Body of pancreas (tissue), 4 donors: ENCODE data around the gene SETD2. TPM values are rescaled to one million over a fixed set of nuclear protein-coding genes. Genes with fewer than 3 reads are reported as not detected.
"Not testable (repeated sequence)": the region's sequence is repeated elsewhere in the genome, so short reads cannot be mapped to it uniquely, and the experiment has no call there.

Source experiments
- ATAC-seq: fragments of 150-250 bp; one replicate; pipeline ENCODE4 v1.9.1; 2016
- DNase-seq, 4 donors: peaks; one replicate each; pipeline ENCODE4 v3.0.0-alpha.2; 2019
- H3K27ac ChIP-seq, 4 donors: fragments of 200-600 bp; sonication (generic); 1 replicate in 3 of 4; 2 replicates in 1 of 4; pipeline versions ENCODE4 v1.5.1 to v1.6.1; 2016 to 2019; ENCODE audit warnings: mild to moderate bottlenecking in 1 of 4, mixed read lengths in 1 of 4, moderate library complexity in 1 of 4
- H3K27me3 ChIP-seq, 2 donors: fragments of 200-600 bp; sonication (generic); one replicate each; pipeline ENCODE4 v1.6.0; 2016; ENCODE audit warnings: mild to moderate bottlenecking in 1 of 2
- H3K36me3 ChIP-seq, 2 donors: fragments of 200-600 bp; sonication (generic); replicated peaks in 1 of 2; 2 replicates each; pipeline ENCODE4 v1.5.1; 2016; ENCODE audit warnings: low read depth in 2 of 2; ENCODE audit not compliant: insufficient read depth in 1 of 2
- H3K4me1 ChIP-seq: fragments of 200-600 bp; sonication (generic); one replicate; pipeline ENCODE4 v1.6.0; 2016
- H3K4me3 ChIP-seq, 2 donors: fragments of 200-600 bp; sonication (generic); 1 replicate in 1 of 2; 2 replicates in 1 of 2; pipeline ENCODE4 v1.5.1; 2016 to 2019
- H3K9me3 ChIP-seq, 3 donors: fragments of 200-600 bp; sonication (generic); 1 replicate in 2 of 3; 2 replicates in 1 of 3; pipeline ENCODE4 v1.5.1; 2016
- POLR2A ChIP-seq, 3 donors: fragments of 450-650 bp; IDR thresholded peaks; one replicate each; pipeline ENCODE4 v1.6.1; 2016; ENCODE audit warnings: antibody characterized with exemption in 3 of 3, mild to moderate bottlenecking in 2 of 3
- whole genome bisulfite sequencing, 2 donors: methylation state at CpG; one replicate each; pipeline ENCODE4 v1.1.5; 2017; 5-methylcytosine and 5-hydroxymethylcytosine counted together
- intact Hi-C: fragments of 100-400 bp; cut with DNase I; formaldehyde crosslinking; loops from one replicate; pipeline ENCODE4 v1.15.1; 2023
- total RNA-seq, 2 donors: library from RNA; depleted of rRNA; stranded (reverse); fragments of >200 nt; gene quantifications; one replicate each; pipeline ENCODE4 v1.1.0, GENCODE V29; 2016
- TF ChIP-seq, protein P1 (sequence below), 7 experiments: fragments of 450-650 bp in 4 of 7; fragments of 200-600 bp in 3 of 7; sonication (generic) in 3 of 7; IDR thresholded peaks; one replicate each; pipeline ENCODE4 v1.5.1; 2016 to 2019; ENCODE audit warnings: antibody characterized with exemption in 7 of 7

SETD2 gene
- total RNA-seq, 2 donors from 2014 or later: 49.5 to 70.2 TPM

DNA sequence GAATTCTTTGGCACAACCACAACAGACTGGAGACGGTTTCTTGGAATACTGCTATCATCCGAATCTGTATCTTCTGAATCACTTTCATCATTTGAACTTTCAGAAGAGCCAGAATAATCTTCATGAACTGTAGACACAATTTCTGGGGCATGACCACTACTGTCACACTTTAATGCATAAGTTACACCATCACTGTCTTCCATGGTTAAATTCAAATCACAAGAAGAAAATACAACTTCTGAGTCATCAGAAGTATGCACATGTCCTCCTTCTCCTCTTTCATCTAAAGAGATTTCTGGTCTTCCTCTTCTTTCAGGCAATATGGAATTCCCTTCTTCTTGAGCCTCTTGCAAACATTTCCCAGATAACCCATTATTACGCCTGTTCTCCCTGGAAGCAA, 42.5 kb downstream of the SETD2 start:
- 87 to 90% methylated on average over 3 of the region's 3 CpGs for WGBS, 2 donors
- Histone ChIP-seq H3K36me3 (peaks cover 0 to 11% of the 10 kb centered on the region in 2 donors), H3K27ac (no peak overlapping the region), H3K9me3 (no peaks in the 10 kb centered on the region), H3K4me3 (no peak overlapping the region), H3K4me1 (no peaks in the 10 kb centered on the region), H3K27me3 (no peaks in the 10 kb centered on the region)
- no peak for TF ChIP-seq POLR2A (IDR thresholded peaks at IDR 0.05)
- TF ChIP-seq, protein P1, sequence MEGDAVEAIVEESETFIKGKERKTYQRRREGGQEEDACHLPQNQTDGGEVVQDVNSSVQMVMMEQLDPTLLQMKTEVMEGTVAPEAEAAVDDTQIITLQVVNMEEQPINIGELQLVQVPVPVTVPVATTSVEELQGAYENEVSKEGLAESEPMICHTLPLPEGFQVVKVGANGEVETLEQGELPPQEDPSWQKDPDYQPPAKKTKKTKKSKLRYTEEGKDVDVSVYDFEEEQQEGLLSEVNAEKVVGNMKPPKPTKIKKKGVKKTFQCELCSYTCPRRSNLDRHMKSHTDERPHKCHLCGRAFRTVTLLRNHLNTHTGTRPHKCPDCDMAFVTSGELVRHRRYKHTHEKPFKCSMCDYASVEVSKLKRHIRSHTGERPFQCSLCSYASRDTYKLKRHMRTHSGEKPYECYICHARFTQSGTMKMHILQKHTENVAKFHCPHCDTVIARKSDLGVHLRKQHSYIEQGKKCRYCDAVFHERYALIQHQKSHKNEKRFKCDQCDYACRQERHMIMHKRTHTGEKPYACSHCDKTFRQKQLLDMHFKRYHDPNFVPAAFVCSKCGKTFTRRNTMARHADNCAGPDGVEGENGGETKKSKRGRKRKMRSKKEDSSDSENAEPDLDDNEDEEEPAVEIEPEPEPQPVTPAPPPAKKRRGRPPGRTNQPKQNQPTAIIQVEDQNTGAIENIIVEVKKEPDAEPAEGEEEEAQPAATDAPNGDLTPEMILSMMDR (IDR thresholded peaks at IDR 0.05): no peak
- intact Hi-C loops: no loop called here
- DNase-seq (no peak), ATAC-seq (no peak)

DNA sequence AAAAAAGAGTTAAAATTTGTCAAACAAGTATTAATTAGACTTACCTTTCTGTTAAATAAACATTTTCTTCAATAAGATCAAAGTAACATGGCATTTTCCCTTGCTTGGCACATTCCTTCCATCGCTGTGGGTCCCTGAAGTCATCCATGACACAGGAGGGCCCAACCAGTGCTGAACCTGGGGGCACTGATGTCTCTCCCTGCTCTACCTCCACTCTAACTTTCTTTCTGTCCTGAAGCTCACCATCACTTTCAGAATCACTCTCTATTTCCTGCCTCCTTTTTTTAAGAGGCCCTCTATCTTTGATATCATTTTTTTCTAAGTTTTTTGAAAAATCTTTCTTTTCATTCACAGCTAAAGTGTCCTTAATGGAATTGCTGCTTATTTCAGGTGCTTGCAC, 43.8 kb downstream of the SETD2 start:
- TF ChIP-seq POLR2A (IDR thresholded peaks at IDR 0.05): no peak
- TF ChIP-seq, protein P1 (IDR thresholded peaks at IDR 0.05): no peak
- DNase-seq (no peak), ATAC-seq (no peak)
- H3K4me1 ChIP-seq: no peaks in the 10 kb centered on the region
- WGBS, 2 donors: 78 to 96% methylated on average over 1 of the region's 1 CpG
- peaks cover 0 to 14% of the 10 kb centered on the region in 2 donors for H3K36me3 ChIP-seq
- intact Hi-C loops: no loop called here
- no peaks in the 10 kb centered on the region for H3K9me3 ChIP-seq
- no peak overlapping the region for H3K27ac ChIP-seq
- H3K27me3 ChIP-seq: no peaks in the 10 kb centered on the region
- H3K4me3 ChIP-seq: no peak overlapping the region

DNA sequence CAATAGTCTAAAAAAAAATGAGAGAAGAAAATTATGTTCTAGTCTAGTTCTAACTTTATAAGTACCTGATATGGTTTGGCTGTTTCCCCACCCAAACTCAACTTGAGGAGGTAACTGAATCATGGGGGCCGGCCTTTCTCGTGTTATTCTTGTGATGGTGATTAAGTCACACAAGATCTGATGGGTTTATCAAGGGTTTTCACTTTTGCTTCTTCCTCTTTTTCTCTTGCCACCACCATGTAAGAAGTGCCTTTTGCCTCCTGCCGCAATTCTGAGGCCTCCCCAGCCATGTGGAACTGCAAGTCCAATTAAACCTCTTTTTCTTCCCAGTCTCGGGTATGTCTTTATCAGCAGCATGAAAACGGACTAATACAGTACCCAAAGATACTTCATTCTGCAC, 44.5 kb downstream of the SETD2 start:
- H3K27me3 ChIP-seq, H3K9me3 ChIP-seq, intact Hi-C loops, ATAC-seq, DNase-seq, H3K27ac ChIP-seq, H3K4me1 ChIP-seq, H3K4me3 ChIP-seq: not testable (repeated sequence)
- peaks cover 0 to 14% of the 10 kb centered on the region in 2 donors for H3K36me3 ChIP-seq
- 89 to 91% methylated on average over 5 of the region's 5 CpGs for WGBS, 2 donors

DNA sequence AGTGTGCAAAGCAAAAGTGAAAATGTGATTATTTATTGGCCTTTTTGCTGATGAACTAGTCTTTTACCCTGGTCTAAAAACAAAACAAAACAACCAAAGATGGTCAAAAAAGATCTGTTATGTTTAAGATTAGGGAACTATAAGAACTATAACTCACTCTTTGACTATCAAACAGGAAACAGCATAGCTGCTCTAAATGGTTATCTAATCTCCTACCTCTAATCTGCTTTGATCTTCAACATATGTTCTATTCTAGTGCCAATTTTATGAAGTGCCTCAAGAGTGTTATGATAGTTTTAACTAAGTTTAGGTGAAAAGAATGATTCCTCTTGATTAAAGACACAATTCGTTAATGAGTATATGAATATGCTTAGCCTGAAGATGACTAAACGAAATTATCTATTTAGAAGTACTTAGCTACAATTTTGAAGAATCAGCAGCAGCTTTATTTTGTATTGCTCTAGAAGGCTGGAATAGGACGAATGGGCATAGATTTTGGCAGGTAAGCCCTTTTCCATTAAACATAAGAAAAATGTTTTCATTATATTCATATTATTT, 46.0 kb downstream of the SETD2 start:
- Histone ChIP-seq H3K9me3 (no peaks in the 10 kb centered on the region), H3K27ac (no peak overlapping the region), H3K27me3 (no peaks in the 10 kb centered on the region), H3K36me3 (peaks cover 6 to 19% of the 10 kb centered on the region in 2 donors), H3K4me3 (no peak overlapping the region), H3K4me1 (no peaks in the 10 kb centered on the region)
- intact Hi-C loops: no loop called here
- DNase-seq (no peak), ATAC-seq (no peak)
- 70 to 84% methylated on average over 3 of the region's 3 CpGs for WGBS, 2 donors
- TF ChIP-seq, protein P1 (IDR thresholded peaks at IDR 0.05): no peak
- TF ChIP-seq POLR2A (IDR thresholded peaks at IDR 0.05): no peak

DNA sequence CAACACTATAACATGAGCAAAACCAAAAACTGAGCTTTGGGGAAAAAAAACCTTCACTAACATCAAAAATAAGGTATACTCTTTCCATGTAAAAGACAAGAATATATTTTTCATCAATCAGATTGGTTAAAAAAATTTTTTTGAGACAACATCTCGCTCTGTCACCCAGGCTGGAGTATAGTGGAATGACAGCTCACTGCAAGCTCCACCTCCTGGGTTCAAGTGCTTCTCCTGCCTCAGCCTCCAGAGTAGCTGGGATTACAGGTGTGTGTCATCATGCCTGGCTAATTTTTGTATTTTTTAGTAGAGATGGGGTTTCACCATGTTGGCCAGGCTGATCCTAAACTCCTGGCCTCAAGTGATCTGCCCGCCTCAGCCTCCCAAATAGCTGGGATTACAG, 48.4 kb downstream of the SETD2 start:
- H3K4me1 ChIP-seq, H3K9me3 ChIP-seq, H3K27me3 ChIP-seq, intact Hi-C loops, H3K4me3 ChIP-seq, DNase-seq, ATAC-seq, H3K27ac ChIP-seq: not testable (repeated sequence)
- WGBS, 2 donors: 94 to 96% methylated on average over 2 of the region's 2 CpGs
- H3K36me3 ChIP-seq: peaks cover 6 to 17% of the 10 kb centered on the region in 2 donors

DNA sequence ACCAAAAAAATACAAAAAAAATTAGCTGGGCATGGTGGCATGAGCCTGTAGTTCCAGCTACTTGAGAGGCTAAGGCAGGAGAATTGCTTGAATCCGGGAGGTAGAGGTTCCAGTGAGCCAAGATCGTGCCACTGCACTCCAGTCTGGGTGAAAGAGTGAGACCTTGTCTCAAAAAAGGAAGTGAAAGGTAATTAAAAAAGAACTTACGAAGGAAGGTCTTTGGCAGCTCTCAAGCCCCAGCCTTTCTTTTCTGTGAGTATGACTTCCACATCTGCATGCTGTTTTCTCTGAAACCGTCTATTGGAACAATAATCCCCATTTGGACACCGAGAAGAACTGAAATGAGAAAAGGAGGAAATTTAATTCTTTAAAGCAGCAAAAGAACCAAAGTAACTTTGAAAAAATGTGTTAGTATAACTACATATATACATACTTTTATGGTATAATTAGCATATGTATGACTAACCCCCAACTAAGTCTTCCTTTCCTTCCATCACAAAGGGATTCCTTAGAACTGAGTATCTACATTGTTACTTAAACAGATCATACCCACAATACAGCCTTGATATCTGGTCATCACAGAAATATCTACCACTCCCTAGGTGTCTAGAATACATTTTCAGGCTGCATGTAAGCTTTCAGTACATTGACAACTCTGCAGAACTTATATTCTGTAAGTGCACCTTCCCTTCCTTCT, 50.1 kb downstream of the SETD2 start:
- Histone ChIP-seq H3K4me3 (no peak overlapping the region), H3K27me3 (no peaks in the 10 kb centered on the region), H3K9me3 (no peaks in the 10 kb centered on the region), H3K4me1 (no peaks in the 10 kb centered on the region), H3K27ac (no peak overlapping the region), H3K36me3 (peaks cover 6 to 17% of the 10 kb centered on the region in 2 donors)
- 89 to 95% methylated on average over 5 of the region's 5 CpGs for WGBS, 2 donors
- no peak for TF ChIP-seq POLR2A (IDR thresholded peaks at IDR 0.05)
- TF ChIP-seq, protein P1 (IDR thresholded peaks at IDR 0.05): no peak
- DNase-seq (no peak), ATAC-seq (no peak)
- intact Hi-C loops: no loop called here
